HepG2 (cell line): Measurements from ENCODE around the gene GLRB. TPM values are rescaled to one million over a fixed set of nuclear protein-coding genes. Genes with fewer than 3 reads are reported as not detected.

Experiments used
- ATAC-seq: fragments of 200-7000 bp; cut with Tn5 transposase; 3 replicates; pipeline ENCODE4 v1.9.1; 2020; ENCODE audit warnings: mild to moderate bottlenecking, moderate library complexity
- BruUV-seq: library from RNA; stranded (reverse); fragments of 400-500 nt; replicated peaks from 2 replicates; lab custom pipeline; 2021; lab: Mats Ljungman, UMichigan
- CTCF ChIA-PET: fragments of 300-600 bp; formaldehyde crosslinking; extraction: SDS; loops from one replicate; lab custom pipeline; 2021; ENCODE audit warnings: low total read pairs, inconsistent platforms, low intra/inter-chr PET ratio; lab: Yijun Ruan, JAX
- POLR2A ChIA-PET: fragments of 350-600 bp; sonication (Branson Sonifier 250); formaldehyde crosslinking; loops from one replicate; lab custom pipeline; 2020; ENCODE audit warnings: antibody characterized with exemption, inconsistent platforms; lab: Yijun Ruan, JAX
- DNase-seq: peaks from one replicate; pipeline ENCODE4 v3.0.0-alpha.2; 2015; ENCODE audit warnings: low spot score
- FAIRE-seq: peaks from 3 replicates; lab custom pipeline; 2011; peaks lifted over from hg19 to GRCh38; lab: Jason Lieb, UNC
- H2AFZ ChIP-seq: one replicate; pipeline ENCODE4 v1.6.1; 2011; ENCODE audit warnings: low read length, inconsistent platforms
- H3K27ac ChIP-seq: fragments of 300-600 bp; 3 replicates; pipeline ENCODE4 v1.8.0; 2011; ENCODE audit warnings: mixed run types, mild to moderate bottlenecking, mixed read lengths, low read length, inconsistent platforms; ENCODE audit not compliant: insufficient read depth; ENCODE audit errors: extremely low read length
- H3K27me3 ChIP-seq, 2 experiments: fragments of 200-600 bp in 1 of 2; 2 replicates in 1 of 2; 3 replicates in 1 of 2; pipeline versions ENCODE4 v1.6.0 to v1.8.0; 2011; ENCODE audit warnings: low read length in 2 of 2, mild to moderate bottlenecking in 2 of 2, moderate library complexity in 2 of 2, inconsistent platforms in 1 of 2; ENCODE audit not compliant: insufficient read depth in 2 of 2, control insufficient read depth in 1 of 2
- H3K36me3 ChIP-seq, 2 experiments: fragments of 200-600 bp in 1 of 2; replicated peaks in 1 of 2; 2 replicates in 1 of 2; 3 replicates in 1 of 2; pipeline versions ENCODE4 v1.5.1 to v1.8.0; 2011; ENCODE audit warnings: low read length in 2 of 2, inconsistent platforms in 1 of 2; ENCODE audit not compliant: insufficient read depth in 2 of 2, control insufficient read depth in 1 of 2
- H3K4me1 ChIP-seq: 2 replicates; pipeline ENCODE4 v1.5.1; 2012; ENCODE audit warnings: low read length, inconsistent platforms; ENCODE audit not compliant: insufficient read depth
- H3K4me2 ChIP-seq: 2 replicates; pipeline ENCODE4 v1.6.0; 2011; ENCODE audit warnings: low read depth, low read length, inconsistent platforms
- H3K4me3 ChIP-seq, 3 experiments: fragments of 200-600 bp in 1 of 3; sonication (generic), shearing (Covaris generic) in 1 of 3; replicated peaks in 1 of 3; 2 replicates each; pipeline ENCODE4 v1.5.1; 2011 to 2016; ENCODE audit warnings: low read length in 3 of 3, inconsistent platforms in 2 of 3, low read depth in 2 of 3, mild to moderate bottlenecking in 2 of 3, control low read depth in 1 of 3, mixed read lengths in 1 of 3; ENCODE audit not compliant: insufficient read depth in 1 of 3
- H3K79me2 ChIP-seq: one replicate; pipeline ENCODE4 v1.6.1; 2011; ENCODE audit warnings: low read length, inconsistent platforms; ENCODE audit not compliant: insufficient read depth
- H3K9ac ChIP-seq: 2 replicates; pipeline ENCODE4 v1.6.0; 2011; ENCODE audit warnings: mild to moderate bottlenecking, low read depth, low read length, inconsistent platforms; ENCODE audit not compliant: insufficient read depth
- H3K9me3 ChIP-seq: 2 replicates; pipeline ENCODE4 v1.5.1; 2012; ENCODE audit warnings: mild to moderate bottlenecking, low read length
- H4K20me1 ChIP-seq: 2 replicates; pipeline ENCODE4 v1.6.0; 2011; ENCODE audit warnings: inconsistent platforms, mild to moderate bottlenecking, low read length, moderate library complexity; ENCODE audit not compliant: insufficient read depth
- ARNTL ChIP-seq: sonication (generic); formaldehyde crosslinking; IDR thresholded peaks from 2 replicates; pipeline ENCODE4 v1.4.0; 2020; ENCODE audit warnings: mild to moderate bottlenecking, missing genetic modification reagents
- ATF4 ChIP-seq, 2 experiments: fragments of 450-650 bp in 1 of 2; sonication (generic) in 1 of 2; formaldehyde crosslinking; IDR thresholded peaks; 2 replicates each; pipeline versions ENCODE4 v1.5.0 to v1.8.0; 2020 to 2022; ENCODE audit warnings: mild to moderate bottlenecking in 1 of 2, missing genetic modification reagents in 1 of 2
- ETS1 ChIP-seq: sonication (generic); formaldehyde crosslinking; IDR thresholded peaks from 2 replicates; pipeline ENCODE4 v1.4.0; 2020; ENCODE audit warnings: missing genetic modification reagents
- HMG20B ChIP-seq: conservative IDR thresholded peaks from 2 replicates; pipeline ENCODE4 v1.6.1; 2016; ENCODE audit warnings: missing genetic modification reagents, missing compliant biosample characterization
- KDM1A ChIP-seq: IDR thresholded peaks from 2 replicates; pipeline ENCODE4 v1.6.1; 2016; ENCODE audit warnings: missing compliant biosample characterization
- LBX2 ChIP-seq: sonication (generic); formaldehyde crosslinking; IDR thresholded peaks from 2 replicates; pipeline ENCODE4 v1.5.0; 2020; ENCODE audit warnings: missing genetic modification reagents, mild to moderate bottlenecking, borderline replicate concordance
- THYN1 ChIP-seq: sonication (generic); formaldehyde crosslinking; IDR thresholded peaks from 2 replicates; pipeline ENCODE4 v1.8.1; 2023; ENCODE audit warnings: low read depth, mild to moderate bottlenecking, moderate library complexity, missing genetic modification reagents, borderline replicate concordance
- USF2 ChIP-seq, 2 experiments: sonication (generic) in 1 of 2; formaldehyde crosslinking in 1 of 2; IDR thresholded peaks; 2 replicates each; pipeline versions ENCODE4 v1.5.1 to v1.6.1; 2011 to 2020; ENCODE audit warnings: borderline replicate concordance in 1 of 2, low read depth in 1 of 2, low read length in 1 of 2, mild to moderate bottlenecking in 1 of 2, missing genetic modification reagents in 1 of 2, moderate library complexity in 1 of 2
- ZNF124 ChIP-seq: sonication (generic); formaldehyde crosslinking; IDR thresholded peaks from 2 replicates; pipeline ENCODE4 v1.4.0; 2020; ENCODE audit warnings: missing genetic modification reagents
- ZNF3 ChIP-seq: IDR thresholded peaks from 2 replicates; pipeline ENCODE4 v1.7.0; 2017; ENCODE audit warnings: inconsistent platforms
- ZNF33B ChIP-seq: sonication (generic); formaldehyde crosslinking; IDR thresholded peaks from 2 replicates; pipeline ENCODE4 v1.5.1; 2020; ENCODE audit warnings: mild to moderate bottlenecking, missing genetic modification reagents
- ZNF879 ChIP-seq: sonication (generic); formaldehyde crosslinking; IDR thresholded peaks from 2 replicates; pipeline ENCODE4 v1.8.1; 2023; ENCODE audit warnings: missing genetic modification reagents
- WGBS: methylation state at CpG from one replicate; pipeline ENCODE4 v1.1.6; 2017; ENCODE audit warnings: low lambda C conversion rate; 5-methylcytosine and 5-hydroxymethylcytosine counted together
- in situ Hi-C: cut with HindIII; loops from 2 replicates; pipeline ENCODE4 v1.10.0; 2017; ENCODE audit warnings: low pct_unique_long_range_greater_than_20kb; ENCODE audit not compliant: extremely low pct_ligation_motif_present
- intact Hi-C: fragments of 100-400 bp; cut with micrococcal nuclease; formaldehyde crosslinking; loops from one replicate; pipeline ENCODE4 v1.10.0; 2022; ENCODE audit not compliant: unreplicated experiment
- polyA plus RNA-seq, 8 experiments: library from polyadenylated mRNA; depleted of rRNA in 3 of 8; stranded (reverse) in 7 of 8; unstranded in 1 of 8; fragments of >200 nt; fragmentation: Illumina TruSeq in 4 of 8; extraction: Trizol in 4 of 8; gene quantifications; 2 replicates each; pipeline versions ENCODE4 v1.2.1 to v1.2.3, GENCODE V29; 2011 to 2016; ENCODE audit warnings: low read depth in 4 of 8, missing spikeins in 1 of 8, mixed read lengths in 1 of 8; ENCODE audit not compliant: insufficient read depth in 1 of 8
- total RNA-seq, 5 experiments: library from RNA; depleted of rRNA; stranded (reverse); fragments of >200 nt; fragmentation: Illumina TruSeq; extraction: Trizol; gene quantifications; 2 replicates each; pipeline ENCODE4 v1.2.3, GENCODE V29; 2016; ENCODE audit warnings: low read depth in 1 of 5

The GLRB gene
- total and polyA plus RNA-seq, 2 of the 13 experiments (the other 11 are each of a cell fraction or from before 2014, with no cell fraction given): 0.17 to 0.24 TPM

- TF ChIP-seq USF2 (IDR thresholded peaks at IDR 0.05; ENCODE audit: low read depth, low read length) (no peak), USF2 (CRISPR knock-in tag; IDR thresholded peaks at IDR 0.05; ENCODE audit: borderline replicate concordance) (no peak)
Observed at GRCh38 chr4:157104541-157104940, 28.6 kb downstream of the GLRB start (continued).

GRCh38 chr4:157114671-157115070 is 38.7 kb downstream of the GLRB start:
- DNase-seq (no peak), ATAC-seq (no peak), FAIRE-seq (no peak)
- no peaks in the 10 kb centered on the region for H3K9me3 ChIP-seq
- BruUV-seq: no TSS peak
- ChIA-PET CTCF (no interaction called here), POLR2A (no interaction called here)
- H3K9ac ChIP-seq: no peak overlapping the region
- H3K4me3 ChIP-seq: no peak overlapping the region
- no peaks in the 10 kb centered on the region for H3K36me3 ChIP-seq
- in situ Hi-C loops: no loop called here
- no peaks in the 10 kb centered on the region for H3K4me1 ChIP-seq
- no peak overlapping the region for H2AFZ ChIP-seq
- intact Hi-C loops: no loop called here
- 41% methylated on average over 6 of the region's 6 CpGs for WGBS
- H3K4me2 ChIP-seq: no peak overlapping the region
- no peaks in the 10 kb centered on the region for H4K20me1 ChIP-seq
- no peak overlapping the region for H3K27ac ChIP-seq
- no peaks in the 10 kb centered on the region for H3K79me2 ChIP-seq
- no peaks in the 10 kb centered on the region for H3K27me3 ChIP-seq
- TF ChIP-seq ZNF33B (CRISPR knock-in tag) (no peak), ATF4 (CRISPR knock-in tag; IDR thresholded peaks at IDR 0.05) (no peak), ZNF879 (CRISPR knock-in tag) (no peak), ARNTL (CRISPR knock-in tag) (no peak), ZNF124 (CRISPR knock-in tag) (no peak), ETS1 (CRISPR knock-in tag) (no peak), HMG20B (CRISPR knock-in tag) (no peak), KDM1A (CRISPR knock-in tag) (no peak), THYN1 (no peak), LBX2 (CRISPR knock-in tag) (no peak), ZNF3 (no peak)
